Right lobe of liver (tissue), 6 donors: ENCODE measurements around the gene DRC1. TPM values are rescaled to one million over a fixed set of nuclear protein-coding genes. Genes with fewer than 3 reads are reported as not detected.
A peak's percentile ranks its signal among the peaks of the same experiment; 100 is the strongest.

Experiments
- ATAC-seq, 4 donors: fragments of 200-7000 bp; cut with Tn5 transposase; one replicate each; pipeline ENCODE4 v1.9.1; 2020; ENCODE audit warnings: mild to moderate bottlenecking in 4 of 4, moderate library complexity in 4 of 4
- DNase-seq, 3 donors: peaks; one replicate each; pipeline ENCODE4 v3.0.0-alpha.2; 2020
- H3K27ac ChIP-seq, 3 donors: fragments of 200-600 bp; one replicate each; pipeline ENCODE4 v1.8.0; 2022
- H3K27me3 ChIP-seq, 2 donors: fragments of 200-600 bp; one replicate each; pipeline ENCODE4 v1.8.0; 2022
- H3K36me3 ChIP-seq, 4 donors: fragments of 200-600 bp; sonication (generic) in 1 of 4; one replicate each; pipeline versions ENCODE4 v1.5.1 to v1.8.0; 2017 to 2022; ENCODE audit warnings: control low read depth in 1 of 4
- H3K4me1 ChIP-seq, 4 donors: fragments of 200-600 bp; sonication (generic) in 1 of 4; one replicate each; pipeline versions ENCODE4 v1.5.1 to v1.8.0; 2017 to 2022; ENCODE audit warnings: control low read depth in 1 of 4
- H3K4me3 ChIP-seq, 3 donors: fragments of 200-600 bp; one replicate each; pipeline ENCODE4 v1.8.0; 2022
- H3K9me3 ChIP-seq, 4 donors: fragments of 200-600 bp; sonication (generic) in 1 of 4; one replicate each; pipeline versions ENCODE4 v1.5.1 to v1.8.0; 2017 to 2022; ENCODE audit warnings: control low read depth in 1 of 4
- CTCF ChIP-seq, 4 donors: fragments of 200-600 bp in 3 of 4; fragments of 450-650 bp in 1 of 4; IDR thresholded peaks; one replicate each; pipeline versions ENCODE4 v1.5.1 to v1.8.0; 2016 to 2022; ENCODE audit warnings: antibody characterized with exemption in 4 of 4, mild to moderate bottlenecking in 2 of 4
- POLR2A ChIP-seq: fragments of 450-650 bp; IDR thresholded peaks from one replicate; pipeline ENCODE4 v1.6.1; 2017; ENCODE audit warnings: antibody characterized with exemption, mild to moderate bottlenecking
- WGBS: methylation state at CpG from one replicate; pipeline ENCODE4 v1.1.6; 2018; ENCODE audit warnings: low coverage, low lambda C conversion rate; ENCODE audit not compliant: insufficient coverage; ENCODE audit errors: missing lambda C conversion rate; 5-methylcytosine and 5-hydroxymethylcytosine counted together
- intact Hi-C, 2 donors: fragments of 100-400 bp; cut with DNase I; formaldehyde crosslinking; loops; one replicate each; pipeline versions ENCODE4 v1.11.2 to v1.14.1; 2022
- total RNA-seq, 6 experiments: library from RNA; depleted of rRNA in 2 of 6; stranded (reverse); fragments of >200 nt in 2 of 6; fragmentation: NEBNext Ultra II Directional in 3 of 6; extraction: Animal tissue kit (Norgen Biotek cat#: 25700) in 3 of 6; gene quantifications; one replicate each; pipeline versions ENCODE4 v1.1.0 to v1.2.4, GENCODE V29; 2016 to 2023
- donor health status: DM: no; HTN: yes; CAD: no.
- donor health status: DM: no; HTN: no; CAD: no.
- donor health status: DM: no; HTN: no; CAD: no.
- donor health status: DM: no; HTN: yes; CAD: no.
- donor health status: DM: no; HTN: yes; CAD: no.

Gene DRC1
- total RNA-seq, 6 experiments from 2014 or later: 0.31 TPM; not detected in 4

GRCh38 chr2:26449278-26450030, 47.7 kb downstream of the DRC1 start:
- Histone ChIP-seq H3K36me3 (no peaks in the 10 kb centered on the region), H3K9me3 (no peaks in the 10 kb centered on the region), H3K27ac (no peak overlapping the region), H3K4me1 (no peaks in the 10 kb centered on the region), H3K27me3 (no peaks in the 10 kb centered on the region), H3K4me3 (no peak overlapping the region)
- TF ChIP-seq POLR2A (no peak), CTCF (IDR thresholded peaks at IDR 0.05) (no peak)
- ATAC-seq (no peak), DNase-seq (peak in 2 of 3 donors; percentile 26 to 44)
- 100% methylated on average over 2 of the region's 10 CpGs for WGBS
- intact Hi-C loops: no loop called here

GRCh38 chr2:26450031-26450635, 48.4 kb downstream of the DRC1 start:
- H3K4me3 ChIP-seq: no peak overlapping the region
- H3K36me3 ChIP-seq: no peaks in the 10 kb centered on the region
- ATAC-seq (no peak), DNase-seq (peak in 2 of 3 donors; percentile 27 to 32)
- no peaks in the 10 kb centered on the region for H3K4me1 ChIP-seq
- no peaks in the 10 kb centered on the region for H3K9me3 ChIP-seq
- no peaks in the 10 kb centered on the region for H3K27me3 ChIP-seq
- WGBS: 89% methylated on average over 9 of the region's 13 CpGs
- TF ChIP-seq CTCF (IDR thresholded peaks at IDR 0.05): no peak
- no peak for TF ChIP-seq POLR2A
- intact Hi-C loops: no loop called here
- H3K27ac ChIP-seq: no peak overlapping the region

- H3K4me3 ChIP-seq: no peak overlapping the region
- H3K9me3 ChIP-seq: no peaks in the 10 kb centered on the region
- no peaks in the 10 kb centered on the region for H3K27me3 ChIP-seq
- WGBS: 82% methylated on average over 1 of the region's 1 CpG
- H3K4me1 ChIP-seq: peaks cover 0 to 6% (median 0%) of the 10 kb centered on the region in 4 donors
- H3K36me3 ChIP-seq: no peaks in the 10 kb centered on the region
- ATAC-seq: no peak
- no peak for DNase-seq
- no peak overlapping the region for H3K27ac ChIP-seq
- TF ChIP-seq POLR2A: no peak
- no peak for TF ChIP-seq CTCF (IDR thresholded peaks at IDR 0.05)
- intact Hi-C loops: no loop called here
These were observed 50.0 kb downstream of the DRC1 start for GRCh38 chr2:26451700-26452099.

GRCh38 chr2:26453421-26454329, 52.0 kb downstream of the DRC1 start:
- ATAC-seq (no peak), DNase-seq (peak in 2 of 3 donors; percentile 34 to 37)
- Histone ChIP-seq H3K36me3 (no peaks in the 10 kb centered on the region), H3K27me3 (no peaks in the 10 kb centered on the region), H3K9me3 (no peaks in the 10 kb centered on the region), H3K4me3 (no peak overlapping the region), H3K4me1 (peaks cover 0 to 9% (median 0%) of the 10 kb centered on the region in 4 donors), H3K27ac (no peak overlapping the region)
- TF ChIP-seq CTCF (IDR thresholded peaks at IDR 0.05) (no peak), POLR2A (no peak)
- WGBS: 77% methylated on average over 6 of the region's 11 CpGs
- intact Hi-C loops: no loop called here
